ENCODE measurements around the gene NOX4.

DNA sequence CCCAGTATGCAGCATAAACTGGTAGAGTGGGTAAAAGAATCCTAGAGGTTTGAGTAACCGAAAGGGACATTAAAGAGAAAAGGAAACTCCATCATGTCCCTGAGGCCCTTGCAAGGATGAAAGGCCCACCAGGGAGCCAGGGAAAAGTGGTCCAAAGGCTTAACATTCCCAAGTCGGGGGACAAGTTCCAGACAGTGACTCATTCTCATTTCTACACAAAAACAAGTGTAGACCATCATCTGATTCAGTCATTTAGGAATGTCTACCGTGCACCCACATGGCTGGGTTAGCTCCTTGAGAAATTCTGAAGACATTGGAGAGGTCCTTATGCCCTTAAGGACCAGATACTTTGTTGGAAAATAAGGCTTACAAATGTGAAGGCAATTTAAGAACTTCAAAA lies 4.8 kb upstream of the NOX4 start:
- no peak for TF ChIP-seq ZSCAN29 (IDR thresholded peaks at IDR 0.05)
- no peak for TF ChIP-seq SIN3A (IDR thresholded peaks at IDR 0.05; ENCODE audit: low read depth, low read length)
- TF ChIP-seq, protein P1, sequence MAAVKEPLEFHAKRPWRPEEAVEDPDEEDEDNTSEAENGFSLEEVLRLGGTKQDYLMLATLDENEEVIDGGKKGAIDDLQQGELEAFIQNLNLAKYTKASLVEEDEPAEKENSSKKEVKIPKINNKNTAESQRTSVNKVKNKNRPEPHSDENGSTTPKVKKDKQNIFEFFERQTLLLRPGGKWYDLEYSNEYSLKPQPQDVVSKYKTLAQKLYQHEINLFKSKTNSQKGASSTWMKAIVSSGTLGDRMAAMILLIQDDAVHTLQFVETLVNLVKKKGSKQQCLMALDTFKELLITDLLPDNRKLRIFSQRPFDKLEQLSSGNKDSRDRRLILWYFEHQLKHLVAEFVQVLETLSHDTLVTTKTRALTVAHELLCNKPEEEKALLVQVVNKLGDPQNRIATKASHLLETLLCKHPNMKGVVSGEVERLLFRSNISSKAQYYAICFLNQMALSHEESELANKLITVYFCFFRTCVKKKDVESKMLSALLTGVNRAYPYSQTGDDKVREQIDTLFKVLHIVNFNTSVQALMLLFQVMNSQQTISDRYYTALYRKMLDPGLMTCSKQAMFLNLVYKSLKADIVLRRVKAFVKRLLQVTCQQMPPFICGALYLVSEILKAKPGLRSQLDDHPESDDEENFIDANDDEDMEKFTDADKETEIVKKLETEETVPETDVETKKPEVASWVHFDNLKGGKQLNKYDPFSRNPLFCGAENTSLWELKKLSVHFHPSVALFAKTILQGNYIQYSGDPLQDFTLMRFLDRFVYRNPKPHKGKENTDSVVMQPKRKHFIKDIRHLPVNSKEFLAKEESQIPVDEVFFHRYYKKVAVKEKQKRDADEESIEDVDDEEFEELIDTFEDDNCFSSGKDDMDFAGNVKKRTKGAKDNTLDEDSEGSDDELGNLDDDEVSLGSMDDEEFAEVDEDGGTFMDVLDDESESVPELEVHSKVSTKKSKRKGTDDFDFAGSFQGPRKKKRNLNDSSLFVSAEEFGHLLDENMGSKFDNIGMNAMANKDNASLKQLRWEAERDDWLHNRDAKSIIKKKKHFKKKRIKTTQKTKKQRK (IDR thresholded peaks at IDR 0.05; ENCODE audit: low read depth, low read length): no peak
- TF ChIP-seq, protein P2, sequence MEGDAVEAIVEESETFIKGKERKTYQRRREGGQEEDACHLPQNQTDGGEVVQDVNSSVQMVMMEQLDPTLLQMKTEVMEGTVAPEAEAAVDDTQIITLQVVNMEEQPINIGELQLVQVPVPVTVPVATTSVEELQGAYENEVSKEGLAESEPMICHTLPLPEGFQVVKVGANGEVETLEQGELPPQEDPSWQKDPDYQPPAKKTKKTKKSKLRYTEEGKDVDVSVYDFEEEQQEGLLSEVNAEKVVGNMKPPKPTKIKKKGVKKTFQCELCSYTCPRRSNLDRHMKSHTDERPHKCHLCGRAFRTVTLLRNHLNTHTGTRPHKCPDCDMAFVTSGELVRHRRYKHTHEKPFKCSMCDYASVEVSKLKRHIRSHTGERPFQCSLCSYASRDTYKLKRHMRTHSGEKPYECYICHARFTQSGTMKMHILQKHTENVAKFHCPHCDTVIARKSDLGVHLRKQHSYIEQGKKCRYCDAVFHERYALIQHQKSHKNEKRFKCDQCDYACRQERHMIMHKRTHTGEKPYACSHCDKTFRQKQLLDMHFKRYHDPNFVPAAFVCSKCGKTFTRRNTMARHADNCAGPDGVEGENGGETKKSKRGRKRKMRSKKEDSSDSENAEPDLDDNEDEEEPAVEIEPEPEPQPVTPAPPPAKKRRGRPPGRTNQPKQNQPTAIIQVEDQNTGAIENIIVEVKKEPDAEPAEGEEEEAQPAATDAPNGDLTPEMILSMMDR (IDR thresholded peaks at IDR 0.05 in 2 of 3, conservative IDR thresholded peaks at IDR 0.05 in 1 of 3; ENCODE audit: control insufficient read depth in 2 of 3, extremely low read depth in 1 of 3, insufficient read depth in 1 of 3, low read depth in 3 of 3, low read length in 3 of 3): no peak
- TF ChIP-seq, protein P3, sequence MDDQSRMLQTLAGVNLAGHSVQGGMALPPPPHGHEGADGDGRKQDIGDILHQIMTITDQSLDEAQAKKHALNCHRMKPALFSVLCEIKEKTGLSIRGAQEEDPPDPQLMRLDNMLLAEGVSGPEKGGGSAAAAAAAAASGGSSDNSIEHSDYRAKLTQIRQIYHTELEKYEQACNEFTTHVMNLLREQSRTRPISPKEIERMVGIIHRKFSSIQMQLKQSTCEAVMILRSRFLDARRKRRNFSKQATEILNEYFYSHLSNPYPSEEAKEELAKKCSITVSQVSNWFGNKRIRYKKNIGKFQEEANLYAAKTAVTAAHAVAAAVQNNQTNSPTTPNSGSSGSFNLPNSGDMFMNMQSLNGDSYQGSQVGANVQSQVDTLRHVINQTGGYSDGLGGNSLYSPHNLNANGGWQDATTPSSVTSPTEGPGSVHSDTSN (IDR thresholded peaks at IDR 0.05; ENCODE audit: insufficient replicate concordance, low read depth, low read length): no peak
- TF ChIP-seq FOXK2 (IDR thresholded peaks at IDR 0.05): no peak
- no peak for TF ChIP-seq MEF2B (IDR thresholded peaks at IDR 0.05; ENCODE audit: partially characterized antibody, poor library complexity, severe bottlenecking)
- no peak for TF ChIP-seq NRF1 (conservative IDR thresholded peaks at IDR 0.05; ENCODE audit: low read depth, low read length)

Measured in GM12878 (cell line).